ENCODE measurements around the gene GMCL1.

The GMCL1 gene

GRCh38 chr2:69907216-69907615, 77.8 kb downstream of the GMCL1 start:
- no peaks in the 10 kb centered on the region for H3K4me1 ChIP-seq (ENCODE audit: control insufficient read depth, insufficient read depth, low read length)
- no peaks in the 10 kb centered on the region for H3K9me3 ChIP-seq (ENCODE audit: control insufficient read depth, insufficient read depth, low read depth, low read length)
- H3K9ac ChIP-seq (ENCODE audit: low read length) = no peak overlapping the region
- H3K27ac ChIP-seq (ENCODE audit: low read depth, low read length) = no peak overlapping the region
- no peaks in the 10 kb centered on the region for H3K27me3 ChIP-seq (ENCODE audit: control insufficient read depth, insufficient read depth, low read length)
- no peak overlapping the region for H3K4me3 ChIP-seq (ENCODE audit: low read depth, low read length)
- H3K36me3 ChIP-seq (ENCODE audit: control insufficient read depth, insufficient read depth, low read length) = peaks cover 46% of the 10 kb centered on the region

GRCh38 chr2:69911985-69912563, 82.6 kb downstream of the GMCL1 start:
- Histone ChIP-seq H3K27ac (ENCODE audit: low read depth, low read length) (no peak overlapping the region), H3K4me3 (ENCODE audit: low read depth, low read length) (no peak overlapping the region), H3K9ac (ENCODE audit: low read length) (no peak overlapping the region), H3K27me3 (ENCODE audit: control insufficient read depth, insufficient read depth, low read length) (peaks cover 7% of the 10 kb centered on the region; the same call in 1 of the 2 replicates), H3K9me3 (ENCODE audit: control insufficient read depth, insufficient read depth, low read depth, low read length) (no peaks in the 10 kb centered on the region), H3K36me3 (ENCODE audit: control insufficient read depth, insufficient read depth, low read length) (peaks cover 25% of the 10 kb centered on the region), H3K4me1 (ENCODE audit: control insufficient read depth, insufficient read depth, low read length) (no peaks in the 10 kb centered on the region)

- H3K9me3 ChIP-seq (ENCODE audit: control insufficient read depth, insufficient read depth, low read depth, low read length) = no peaks in the 10 kb centered on the region
- peak overlapping the region; percentile 95 for H3K9ac ChIP-seq (ENCODE audit: low read length)
- H3K27me3 ChIP-seq (ENCODE audit: control insufficient read depth, insufficient read depth, low read length) = peaks cover 7% of the 10 kb centered on the region; the same call in 1 of the 2 replicates
- peak overlapping the region; percentile 97 for H3K27ac ChIP-seq (ENCODE audit: low read depth, low read length)
- H3K36me3 ChIP-seq (ENCODE audit: control insufficient read depth, insufficient read depth, low read length) = peaks cover 8% of the 10 kb centered on the region
- no peaks in the 10 kb centered on the region for H3K4me1 ChIP-seq (ENCODE audit: control insufficient read depth, insufficient read depth, low read length)
- H3K4me3 ChIP-seq (ENCODE audit: low read depth, low read length) = peak overlapping the region; percentile 75
These were observed 84.9 kb downstream of the GMCL1 start for GRCh38 chr2:69914164-69914949.

GRCh38 chr2:69914950-69915945, 85.8 kb downstream of the GMCL1 start, which contains the start of gene MXD1:
Gene MXD1, plus strand, starts transcription at chr2:69915109. Its CDS starts 222 bp downstream, at chr2:69915331.
- peaks cover 7% of the 10 kb centered on the region; the same call in 1 of the 2 replicates for H3K27me3 ChIP-seq (ENCODE audit: control insufficient read depth, insufficient read depth, low read length)
- H3K36me3 ChIP-seq (ENCODE audit: control insufficient read depth, insufficient read depth, low read length) = 0 out of 2 replicates have a peak, but pooled peaks cover 7% of the 10 kb centered on the region
- H3K27ac ChIP-seq (ENCODE audit: low read depth, low read length) = peak within 1 kb of the TSS; percentile 97
- no peaks in the 10 kb centered on the region for H3K4me1 ChIP-seq (ENCODE audit: control insufficient read depth, insufficient read depth, low read length)
- H3K9ac ChIP-seq (ENCODE audit: low read length) = peak within 1 kb of the TSS; percentile 95
- no peaks in the 10 kb centered on the region for H3K9me3 ChIP-seq (ENCODE audit: control insufficient read depth, insufficient read depth, low read depth, low read length)
- H3K4me3 ChIP-seq (ENCODE audit: low read depth, low read length) = peak within 1 kb of the TSS; percentile 81

- Histone ChIP-seq H3K4me3 (ENCODE audit: low read depth, low read length) (peak overlapping the region; percentile 81), H3K36me3 (ENCODE audit: control insufficient read depth, insufficient read depth, low read length) (0 out of 2 replicates have a peak, but pooled peaks cover 2% of the 10 kb centered on the region), H3K9ac (ENCODE audit: low read length) (no peak overlapping the region)
These were observed 86.6 kb downstream of the GMCL1 start for GRCh38 chr2:69916106-69916505.

GRCh38 chr2:69917852-69918251, 88.4 kb downstream of the GMCL1 start:
- H3K9me3 ChIP-seq (ENCODE audit: control insufficient read depth, insufficient read depth, low read depth, low read length) = no peaks in the 10 kb centered on the region
- no peaks in the 10 kb centered on the region for H3K4me1 ChIP-seq (ENCODE audit: control insufficient read depth, insufficient read depth, low read length)
- no peak overlapping the region for H3K4me3 ChIP-seq (ENCODE audit: low read depth, low read length)
- H3K27me3 ChIP-seq (ENCODE audit: control insufficient read depth, insufficient read depth, low read length) = peaks cover 7% of the 10 kb centered on the region; the same call in 1 of the 2 replicates
- no peak overlapping the region for H3K27ac ChIP-seq (ENCODE audit: low read depth, low read length)
- no peak overlapping the region for H3K9ac ChIP-seq (ENCODE audit: low read length)
- 0 out of 2 replicates have a peak, but pooled peaks cover 2% of the 10 kb centered on the region for H3K36me3 ChIP-seq (ENCODE audit: control insufficient read depth, insufficient read depth, low read length)

More at GRCh38 chr2:69916106-69916505, 86.6 kb downstream of the GMCL1 start:
- no peak overlapping the region for H3K27ac ChIP-seq (ENCODE audit: low read depth, low read length)
- H3K4me1 ChIP-seq (ENCODE audit: control insufficient read depth, insufficient read depth, low read length) = no peaks in the 10 kb centered on the region
- H3K27me3 ChIP-seq (ENCODE audit: control insufficient read depth, insufficient read depth, low read length) = peaks cover 7% of the 10 kb centered on the region; the same call in 1 of the 2 replicates
- H3K9me3 ChIP-seq (ENCODE audit: control insufficient read depth, insufficient read depth, low read depth, low read length) = no peaks in the 10 kb centered on the region

GRCh38 chr2:69918401-69918800, 88.9 kb downstream of the GMCL1 start:
- Histone ChIP-seq H3K9me3 (ENCODE audit: control insufficient read depth, insufficient read depth, low read depth, low read length) (no peaks in the 10 kb centered on the region), H3K27ac (ENCODE audit: low read depth, low read length) (no peak overlapping the region), H3K4me1 (ENCODE audit: control insufficient read depth, insufficient read depth, low read length) (no peaks in the 10 kb centered on the region), H3K4me3 (ENCODE audit: low read depth, low read length) (no peak overlapping the region), H3K27me3 (ENCODE audit: control insufficient read depth, insufficient read depth, low read length) (peaks cover 7% of the 10 kb centered on the region; the same call in 1 of the 2 replicates), H3K9ac (ENCODE audit: low read length) (no peak overlapping the region), H3K36me3 (ENCODE audit: control insufficient read depth, insufficient read depth, low read length) (no peaks in the 10 kb centered on the region)

GRCh38 chr2:69923116-69923515, 93.7 kb downstream of the GMCL1 start:
- no peaks in the 10 kb centered on the region for H3K36me3 ChIP-seq (ENCODE audit: control insufficient read depth, insufficient read depth, low read length)
- no peaks in the 10 kb centered on the region for H3K27me3 ChIP-seq (ENCODE audit: control insufficient read depth, insufficient read depth, low read length)
- H3K4me1 ChIP-seq (ENCODE audit: control insufficient read depth, insufficient read depth, low read length) = no peaks in the 10 kb centered on the region
- H3K9ac ChIP-seq (ENCODE audit: low read length) = no peak overlapping the region
- H3K9me3 ChIP-seq (ENCODE audit: control insufficient read depth, insufficient read depth, low read depth, low read length) = no peaks in the 10 kb centered on the region
- H3K27ac ChIP-seq (ENCODE audit: low read depth, low read length) = no peak overlapping the region
- no peak overlapping the region for H3K4me3 ChIP-seq (ENCODE audit: low read depth, low read length)

GRCh38 chr2:69926849-69927515, 97.5 kb downstream of the GMCL1 start:
- no peak overlapping the region for H3K27ac ChIP-seq (ENCODE audit: low read depth, low read length)
- H3K9ac ChIP-seq (ENCODE audit: low read length) = no peak overlapping the region
- H3K4me1 ChIP-seq (ENCODE audit: control insufficient read depth, insufficient read depth, low read length) = no peaks in the 10 kb centered on the region
- no peaks in the 10 kb centered on the region for H3K9me3 ChIP-seq (ENCODE audit: control insufficient read depth, insufficient read depth, low read depth, low read length)
- no peak overlapping the region for H3K4me3 ChIP-seq (ENCODE audit: low read depth, low read length)
- no peaks in the 10 kb centered on the region for H3K36me3 ChIP-seq (ENCODE audit: control insufficient read depth, insufficient read depth, low read length)
- no peaks in the 10 kb centered on the region for H3K27me3 ChIP-seq (ENCODE audit: control insufficient read depth, insufficient read depth, low read length)

Data from HUES6 (cell line).